HG02970 (cell line): Measurements from ENCODE around the gene GDPGP1.
"Not testable (repeated sequence)": the region's sequence is repeated elsewhere in the genome, so short reads cannot be mapped to it uniquely, and the experiment has no call there.

ENCODE experiments used
- ATAC-seq: cut with Tn5 transposase; IDR thresholded peaks from one replicate; pipeline ENCODE4 v1.9.1; 2021; ENCODE audit warnings: mild to moderate bottlenecking, moderate library complexity, moderate number of reproducible peaks; ENCODE audit not compliant: unreplicated experiment, low FRiP score

The GDPGP1 gene

GRCh38 chr15:90234096-90234988 is at the start of gene GDPGP1:
GDPGP1 (plus strand) TSS chr15:90234209; CDS start chr15:90240909, 6,700 bp downstream.
- no peak for ATAC-seq

- ATAC-seq = peak; percentile 60
Observed at GRCh38 chr15:90184786-90185704, 49.0 kb upstream of the GDPGP1 start.

GRCh38 chr15:90187257-90187868 is 46.6 kb upstream of the GDPGP1 start:
- ATAC-seq = no peak

- ATAC-seq = not testable (repeated sequence)
Observed at GRCh38 chr15:90188065-90188464, 45.9 kb upstream of the GDPGP1 start.

- no peak for ATAC-seq
Observed at GRCh38 chr15:90188914-90189748, 44.9 kb upstream of the GDPGP1 start.

- ATAC-seq = no peak
Observed at GRCh38 chr15:90189781-90190467, 44.1 kb upstream of the GDPGP1 start.

- peak; percentile 63 for ATAC-seq
Observed at GRCh38 chr15:90190606-90191343, 43.2 kb upstream of the GDPGP1 start.

GRCh38 chr15:90191344-90191687 is 42.7 kb upstream of the GDPGP1 start:
- ATAC-seq = peak; percentile 17

GRCh38 chr15:90191794-90192509 is 42.1 kb upstream of the GDPGP1 start:
- no peak for ATAC-seq

GRCh38 chr15:90192961-90193786 is 40.8 kb upstream of the GDPGP1 start:
- no peak for ATAC-seq

- ATAC-seq = no peak
Observed at GRCh38 chr15:90194655-90195054, 39.4 kb upstream of the GDPGP1 start.

GRCh38 chr15:90200534-90201129 is 33.4 kb upstream of the GDPGP1 start:
- no peak for ATAC-seq

- ATAC-seq = no peak
Observed at GRCh38 chr15:90201130-90201943, 32.7 kb upstream of the GDPGP1 start, which contains the start of gene SEMA4B. SEMA4B (plus strand) TSS chr15:90201330; CDS start chr15:90201579, 249 bp downstream.

- ATAC-seq = no peak
Observed at GRCh38 chr15:90201944-90202375, 32.0 kb upstream of the GDPGP1 start.

- no peak for ATAC-seq
Observed at GRCh38 chr15:90202929-90203328, 31.1 kb upstream of the GDPGP1 start.

- ATAC-seq = no peak
Observed at GRCh38 chr15:90203473-90203872, 30.5 kb upstream of the GDPGP1 start.
